ENCODE measurements around the gene DMKN.

DMKN gene, protein sequence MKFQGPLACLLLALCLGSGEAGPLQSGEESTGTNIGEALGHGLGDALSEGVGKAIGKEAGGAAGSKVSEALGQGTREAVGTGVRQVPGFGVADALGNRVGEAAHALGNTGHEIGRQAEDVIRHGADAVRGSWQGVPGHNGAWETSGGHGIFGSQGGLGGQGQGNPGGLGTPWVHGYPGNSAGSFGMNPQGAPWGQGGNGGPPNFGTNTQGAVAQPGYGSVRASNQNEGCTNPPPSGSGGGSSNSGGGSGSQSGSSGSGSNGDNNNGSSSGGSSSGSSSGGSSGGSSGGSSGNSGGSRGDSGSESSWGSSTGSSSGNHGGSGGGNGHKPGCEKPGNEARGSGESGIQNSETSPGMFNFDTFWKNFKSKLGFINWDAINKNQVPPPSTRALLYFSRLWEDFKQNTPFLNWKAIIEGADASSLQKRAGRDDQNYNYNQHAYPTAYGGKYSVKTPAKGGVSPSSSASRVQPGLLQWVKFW

DNA sequence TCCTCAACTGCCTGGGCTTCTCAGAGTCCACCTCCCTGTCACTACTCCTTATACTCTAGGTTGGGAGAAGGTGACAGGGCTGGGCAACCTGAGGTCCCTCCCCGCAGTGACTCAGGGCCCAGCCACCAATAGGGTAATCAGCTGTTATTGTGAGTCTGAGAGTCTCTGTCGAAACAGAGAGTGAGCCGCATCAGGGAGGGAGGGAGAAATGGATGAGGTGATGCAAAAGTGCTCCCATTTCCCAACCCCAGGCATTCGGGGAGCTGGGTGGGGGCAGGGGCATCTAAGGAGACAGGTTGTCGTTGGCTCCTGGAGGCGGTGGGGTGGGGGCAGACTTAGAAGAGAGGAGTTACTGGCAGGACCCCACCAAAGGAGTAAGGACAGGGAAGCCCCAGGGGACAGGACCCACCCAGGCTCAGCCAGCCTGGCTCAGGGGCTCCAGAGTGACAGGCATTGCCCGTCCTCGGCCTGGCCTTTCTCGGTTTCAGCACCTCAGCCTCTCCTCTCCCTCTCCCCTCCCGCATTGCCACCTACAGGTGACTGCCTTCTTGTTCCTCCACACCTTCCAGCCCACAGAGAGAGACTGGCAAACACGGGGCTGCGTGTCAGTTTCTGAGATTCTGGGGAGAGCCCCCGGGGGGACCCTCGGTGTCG, at the start of gene DMKN:
TSS of gene DMKN (minus strand) at position 22 of the 654 bp plus-strand sequence. CDS start 174 bp downstream, outside the sequence.
- DNase-seq: peak; percentile 11

DNA sequence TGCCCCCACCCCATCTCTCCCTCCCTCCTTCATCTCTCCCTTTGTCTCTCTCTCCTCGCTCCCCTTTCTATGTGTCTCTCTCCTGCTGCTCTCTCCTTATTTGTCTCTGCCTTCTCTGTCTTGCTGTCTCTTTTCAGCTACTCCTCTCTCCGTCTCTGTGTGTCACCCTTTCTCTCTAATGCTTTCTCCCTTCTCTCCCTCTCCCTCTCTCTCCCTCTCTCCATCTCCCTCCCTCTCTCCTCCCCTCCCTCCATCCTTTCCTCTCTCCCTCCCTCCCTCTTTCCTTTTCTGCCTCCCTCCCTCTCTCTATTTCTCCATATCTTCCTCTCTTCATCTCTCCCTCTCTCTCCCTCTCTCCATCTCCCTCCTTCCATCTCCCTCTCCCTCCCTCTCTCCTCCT, 49.3 kb upstream of the DMKN start:
- no peak for DNase-seq

GRCh38 chr19:35562336-35562735, 48.9 kb upstream of the DMKN start:
- no peak for DNase-seq

GRCh38 chr19:35561436-35561835, 48.0 kb upstream of the DMKN start:
- no peak for DNase-seq

- no peak for DNase-seq
Measured at GRCh38 chr19:35560677-35561076, 47.2 kb upstream of the DMKN start.

GRCh38 chr19:35560271-35560670, 46.8 kb upstream of the DMKN start:
- DNase-seq: no peak

GRCh38 chr19:35559781-35560180, 46.3 kb upstream of the DMKN start:
- peak; percentile 6 for DNase-seq

DNA sequence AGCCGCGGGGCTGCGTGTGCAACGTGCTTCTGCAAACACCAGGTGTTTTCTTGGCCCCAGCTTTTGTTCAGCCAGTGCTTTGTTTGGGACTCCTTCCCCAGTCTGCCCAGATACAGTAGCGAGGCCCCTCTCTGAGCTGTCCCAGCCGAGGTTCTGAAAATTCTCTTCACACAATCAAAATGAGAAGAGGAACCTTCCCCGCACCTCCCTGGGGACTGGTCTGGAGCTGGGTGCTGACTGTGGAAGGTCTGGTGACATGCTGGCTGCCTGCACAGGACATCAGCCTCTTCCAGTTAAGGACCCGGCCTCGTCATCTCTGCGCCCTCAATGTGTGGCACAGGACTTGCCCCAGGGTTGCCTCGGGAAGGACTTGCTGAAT, 45.8 kb upstream of the DMKN start:
- no peak for DNase-seq

- peak; percentile 18 for DNase-seq
Measured at GRCh38 chr19:35558400-35559280, 45.2 kb upstream of the DMKN start.

DNA sequence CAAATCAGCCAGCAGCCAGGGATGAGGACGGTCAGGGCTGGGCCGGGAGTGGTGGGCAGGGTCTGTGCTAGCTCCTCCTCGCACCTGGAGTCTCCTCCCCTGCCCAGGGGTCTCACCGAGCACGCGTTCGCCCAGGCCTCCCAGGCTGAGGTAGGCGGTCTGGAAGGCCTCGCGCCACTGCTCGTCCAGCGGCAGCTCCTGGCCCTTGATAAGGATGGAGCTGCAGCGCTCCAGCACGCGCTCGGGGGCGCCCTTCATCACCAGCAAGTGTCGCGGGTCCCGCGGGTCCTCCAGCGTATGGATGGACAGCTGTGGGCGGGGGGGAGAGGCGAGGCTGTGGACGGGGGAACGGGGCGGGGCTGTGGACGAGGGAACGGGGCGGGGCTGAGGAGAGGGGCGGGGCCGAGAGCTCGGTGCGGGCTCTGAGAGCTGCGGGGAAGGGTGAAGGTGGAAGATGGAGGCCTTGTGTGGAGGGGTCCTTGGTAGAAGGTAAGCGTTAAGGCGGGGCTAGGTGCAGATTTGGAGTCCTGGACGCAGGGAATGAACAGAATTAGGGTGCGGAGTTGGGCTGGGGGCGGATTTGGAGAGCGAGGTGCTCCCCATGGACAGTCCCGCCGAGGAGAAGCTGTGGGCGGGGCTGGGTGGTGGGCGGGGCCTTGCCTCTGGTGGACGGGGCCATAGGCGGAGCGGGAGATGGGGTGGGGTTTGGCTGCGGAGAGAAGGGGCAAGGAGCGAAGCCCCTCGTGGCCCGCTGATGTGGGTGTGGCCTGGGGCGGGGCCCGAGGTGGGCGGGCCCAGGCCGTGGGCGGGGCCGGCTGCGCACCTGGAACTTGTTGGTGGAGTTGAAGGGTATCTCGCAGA, 44.3 kb upstream of the DMKN start:
- peak; percentile 90 for DNase-seq

GRCh38 chr19:35556846-35557538, 43.5 kb upstream of the DMKN start:
- DNase-seq: no peak

DNA sequence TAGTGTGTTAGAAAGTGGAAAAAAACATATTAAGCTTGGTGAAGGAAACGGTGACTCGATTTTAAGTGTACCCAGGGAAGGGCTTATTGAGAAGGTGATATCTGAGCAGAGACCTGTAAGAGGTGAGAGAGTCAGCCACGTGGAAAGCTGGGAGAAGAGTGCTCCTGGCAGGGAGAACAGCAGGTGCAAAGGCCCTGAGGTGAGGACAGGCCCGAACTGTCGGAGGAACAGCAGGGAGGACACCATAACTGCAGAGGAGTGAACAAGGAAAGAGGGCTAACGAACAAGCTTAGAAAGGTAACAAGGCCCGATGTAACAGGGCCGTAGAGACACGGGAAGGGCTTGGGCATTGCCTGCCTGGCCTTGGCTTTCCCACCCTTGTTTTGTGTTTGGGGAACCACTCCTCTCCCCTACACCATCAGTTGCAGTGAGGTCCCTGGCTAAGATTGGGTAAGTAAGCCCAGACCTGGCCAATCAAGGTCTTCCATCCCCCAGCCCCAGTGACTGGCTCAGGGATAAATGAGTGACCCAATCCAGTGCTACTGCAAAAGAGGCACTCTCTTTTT, 42.7 kb upstream of the DMKN start:
- DNase-seq: no peak

DNA sequence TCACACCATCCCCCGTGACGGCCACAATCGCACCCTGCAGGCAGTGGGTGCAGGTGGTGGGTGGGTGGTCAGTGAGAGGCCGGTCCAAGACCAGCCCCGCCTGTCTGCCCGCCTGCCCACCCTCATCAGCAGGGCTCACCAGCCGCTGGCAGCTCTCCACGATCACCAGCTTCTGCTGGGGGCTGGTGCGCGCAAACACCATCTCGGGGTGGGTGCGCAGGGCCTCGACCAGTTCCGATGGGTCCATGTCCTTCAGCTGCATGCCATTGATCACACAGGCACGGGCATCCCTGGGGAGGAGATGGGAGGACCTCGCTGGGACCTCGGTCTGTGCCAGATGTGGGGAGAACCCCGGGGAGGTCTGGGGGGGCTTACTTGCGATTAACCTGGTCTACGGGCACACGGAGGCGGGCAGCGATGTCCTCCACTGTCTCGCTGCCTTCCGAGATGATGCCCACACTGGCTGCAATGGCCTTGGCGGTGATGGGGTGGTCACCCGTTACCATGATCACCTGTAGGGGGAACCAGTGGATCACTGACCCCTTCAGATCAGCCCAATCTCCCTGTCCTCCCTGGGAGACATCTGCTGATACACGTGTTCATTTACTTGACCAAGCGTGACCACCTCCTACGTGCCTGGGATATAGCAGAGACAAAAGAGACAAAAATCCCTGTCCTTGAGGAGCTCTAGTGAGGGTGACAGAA, 42.0 kb upstream of the DMKN start:
- peak; percentile 13 for DNase-seq

DNA sequence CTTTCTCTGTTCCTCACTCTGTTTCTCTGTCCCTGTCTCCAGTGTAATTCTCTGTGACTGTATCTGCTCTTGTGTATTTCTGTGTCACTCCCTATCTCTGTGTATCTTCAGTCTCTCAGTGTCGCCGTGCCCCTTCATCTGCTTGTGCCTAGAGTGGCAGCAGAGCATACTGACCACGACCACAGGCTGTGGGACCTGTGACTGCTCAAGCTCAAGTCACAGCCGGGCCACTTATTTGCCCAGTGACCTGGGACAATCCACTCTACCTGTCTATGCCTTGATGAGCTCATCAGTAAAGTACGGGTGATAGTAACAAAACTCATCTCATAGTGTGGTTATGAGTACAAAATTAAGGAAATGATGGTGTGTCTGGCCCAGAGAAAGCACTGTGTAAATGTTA, 40.6 kb upstream of the DMKN start:
- no peak for DNase-seq

DNA sequence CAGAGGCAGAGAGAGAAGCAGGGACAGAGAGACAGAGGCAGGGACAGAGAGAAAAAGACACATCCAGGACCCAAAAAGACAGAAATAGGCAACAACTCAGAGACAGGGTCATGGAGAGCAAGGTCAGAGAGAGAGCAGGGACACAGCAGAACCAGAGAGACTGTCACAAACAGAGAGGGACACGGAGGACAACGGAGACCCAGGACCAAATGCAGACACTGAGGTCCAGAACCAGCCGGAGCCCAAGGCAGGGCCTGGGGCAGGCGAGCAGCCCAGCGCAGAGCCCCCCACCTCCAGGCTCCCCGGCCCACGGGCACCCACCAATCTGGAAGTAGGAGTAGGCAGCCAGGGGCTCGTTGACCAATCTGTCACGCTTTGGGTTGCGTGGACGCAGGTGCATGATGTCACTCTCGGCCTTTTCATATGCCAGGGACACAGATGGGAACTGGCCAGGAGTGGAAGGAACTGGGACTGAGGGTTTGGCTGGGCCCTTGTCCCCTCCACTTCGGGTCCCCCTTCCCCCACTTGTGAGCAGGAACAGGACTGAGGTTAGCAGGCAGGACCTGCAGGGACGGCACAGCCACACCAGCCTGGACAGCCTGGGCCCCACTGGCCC, 40.0 kb upstream of the DMKN start:
- no peak for DNase-seq

DNA sequence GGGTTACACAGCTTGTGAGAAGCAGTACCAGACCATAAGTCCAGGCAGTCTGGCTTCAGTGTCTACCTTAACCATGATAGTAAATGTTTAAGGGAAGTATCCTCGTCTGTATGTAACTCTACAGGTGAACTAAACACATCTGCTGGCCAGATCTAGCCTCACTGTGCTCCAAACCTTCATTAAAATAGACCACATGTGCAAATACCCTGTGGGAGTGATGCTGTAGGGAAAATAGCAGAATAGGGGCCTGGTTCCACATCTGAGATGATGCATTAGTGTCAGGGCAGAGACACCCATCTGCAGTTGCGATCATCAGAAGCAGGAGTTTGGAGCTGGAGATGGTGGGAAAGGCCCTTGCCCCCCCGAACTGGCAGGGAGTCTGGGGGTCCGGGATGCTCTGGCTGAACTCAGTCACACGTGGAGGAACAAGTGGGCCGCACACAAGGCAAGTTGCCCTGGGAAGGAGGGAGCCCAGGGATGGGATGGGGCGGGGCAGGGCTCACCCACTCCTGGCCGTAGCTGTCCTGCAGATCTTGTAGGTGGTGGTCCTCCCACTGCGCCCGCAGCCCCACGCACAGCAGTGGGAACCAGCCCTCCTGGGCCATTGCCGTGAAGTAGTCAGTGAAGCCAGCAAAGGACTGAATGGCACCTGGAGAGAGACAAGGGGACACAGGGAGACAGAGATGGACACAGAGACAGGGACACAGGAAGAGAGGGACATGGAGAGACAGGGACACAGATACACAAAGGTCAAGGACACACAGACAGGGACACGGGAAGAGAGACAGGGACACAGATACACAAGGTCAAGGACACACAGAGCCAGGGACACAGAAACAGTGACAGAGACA, 39.3 kb upstream of the DMKN start:
- DNase-seq: no peak

DNA sequence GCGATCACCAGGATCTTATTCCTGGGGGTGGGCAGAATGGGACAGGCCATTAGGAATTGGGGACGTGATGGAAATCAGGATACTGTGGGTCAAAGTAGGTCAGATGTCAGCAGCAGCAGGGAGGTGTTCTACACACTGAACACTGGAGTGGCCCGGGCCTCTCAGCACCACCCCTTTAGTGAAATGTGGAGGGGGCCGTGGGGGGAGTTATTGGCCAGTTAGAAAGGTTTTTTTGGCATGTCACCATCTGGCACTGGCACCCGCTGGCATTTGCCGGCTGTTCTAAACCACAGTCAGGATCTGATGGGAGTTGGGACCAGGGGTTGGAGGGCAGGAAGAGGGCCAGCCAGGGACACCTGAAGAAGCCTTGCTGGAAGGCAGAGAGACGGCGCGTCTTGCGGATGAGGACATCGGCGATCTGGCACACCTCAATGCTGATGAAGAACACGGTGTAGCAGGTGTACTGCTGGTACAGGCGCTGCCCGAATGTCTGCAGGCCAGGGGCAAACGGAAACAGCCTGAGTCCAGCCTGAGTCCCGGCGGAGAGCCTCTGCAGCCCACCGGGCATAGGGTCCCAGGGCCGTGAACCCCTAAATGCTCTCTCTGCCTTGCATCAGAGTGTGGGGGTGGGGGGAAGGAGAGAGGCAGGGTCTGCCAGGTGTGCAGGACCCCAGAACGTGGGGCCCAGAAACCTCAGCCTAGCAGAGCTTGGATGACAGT, 37.8 kb upstream of the DMKN start:
- DNase-seq: no peak

DNA sequence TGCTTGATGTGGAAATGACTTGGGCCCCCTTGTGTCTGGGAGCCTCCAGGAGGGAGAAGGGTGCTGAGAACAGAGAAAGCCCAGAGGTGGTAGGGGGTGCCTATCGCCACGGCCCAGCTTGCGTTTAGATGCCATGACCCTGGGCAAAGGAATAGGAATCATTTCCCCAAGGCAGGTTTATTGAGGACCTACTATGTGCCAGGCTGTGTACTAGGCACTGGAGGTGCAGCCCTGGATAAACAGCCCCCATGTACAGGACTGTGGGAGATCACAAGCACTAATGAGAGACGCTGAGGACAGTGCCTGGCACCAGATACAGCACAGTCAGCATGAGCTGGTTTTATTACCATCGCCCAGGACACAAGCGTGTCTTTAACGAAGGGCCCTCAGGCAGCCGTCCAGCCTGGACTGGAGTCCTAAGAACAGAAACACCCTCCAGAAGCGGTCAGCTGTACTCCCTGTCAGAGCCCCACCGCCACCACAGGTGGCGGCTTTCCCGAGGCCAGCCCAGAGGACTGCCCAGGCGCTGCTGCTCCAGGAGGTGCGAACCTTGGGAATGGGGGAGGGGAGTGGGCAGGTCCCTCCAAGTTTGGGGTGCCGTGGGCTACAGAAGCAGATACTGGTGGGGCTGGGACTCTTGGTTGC, 36.6 kb upstream of the DMKN start:
- DNase-seq: no peak

Data from retina (tissue), 1 donor.